Activated naive CD8-positive, alpha-beta T cell treated with anti-CD3 and anti-CD28 coated beads, Interleukin-2, amount 50 U/mL, for 24 hours (primary cell): ENCODE data around the gene CAPN12.
A peak's percentile ranks its signal among the peaks of the same experiment; 100 is the strongest.

Experiments used
- ATAC-seq: fragments of 150-1000 bp; cut with Tn5 transposase; one replicate; pipeline ENCODE4 v1.10.0; 2021
- DNase-seq: peaks from one replicate; pipeline ENCODE4 v3.0.0; 2021
- H3K27ac Mint-ChIP-seq: one replicate; pipeline ENCODE4 v1.8.0; 2021; ENCODE audit warnings: mild to moderate bottlenecking, mixed read lengths
- H3K27me3 Mint-ChIP-seq: one replicate; pipeline ENCODE4 v1.8.0; 2021; ENCODE audit warnings: mixed read lengths
- H3K36me3 Mint-ChIP-seq: one replicate; pipeline ENCODE4 v1.8.0; 2021; ENCODE audit warnings: low read depth, mixed read lengths
- H3K4me1 Mint-ChIP-seq: one replicate; pipeline ENCODE4 v1.8.0; 2021; ENCODE audit warnings: mixed read lengths
- H3K4me3 Mint-ChIP-seq: one replicate; pipeline ENCODE4 v1.8.0; 2021; ENCODE audit warnings: mild to moderate bottlenecking, moderate library complexity, mixed read lengths
- H3K9me3 Mint-ChIP-seq: one replicate; pipeline ENCODE4 v1.8.0; 2021; ENCODE audit warnings: mixed read lengths

CAPN12 gene

DNA sequence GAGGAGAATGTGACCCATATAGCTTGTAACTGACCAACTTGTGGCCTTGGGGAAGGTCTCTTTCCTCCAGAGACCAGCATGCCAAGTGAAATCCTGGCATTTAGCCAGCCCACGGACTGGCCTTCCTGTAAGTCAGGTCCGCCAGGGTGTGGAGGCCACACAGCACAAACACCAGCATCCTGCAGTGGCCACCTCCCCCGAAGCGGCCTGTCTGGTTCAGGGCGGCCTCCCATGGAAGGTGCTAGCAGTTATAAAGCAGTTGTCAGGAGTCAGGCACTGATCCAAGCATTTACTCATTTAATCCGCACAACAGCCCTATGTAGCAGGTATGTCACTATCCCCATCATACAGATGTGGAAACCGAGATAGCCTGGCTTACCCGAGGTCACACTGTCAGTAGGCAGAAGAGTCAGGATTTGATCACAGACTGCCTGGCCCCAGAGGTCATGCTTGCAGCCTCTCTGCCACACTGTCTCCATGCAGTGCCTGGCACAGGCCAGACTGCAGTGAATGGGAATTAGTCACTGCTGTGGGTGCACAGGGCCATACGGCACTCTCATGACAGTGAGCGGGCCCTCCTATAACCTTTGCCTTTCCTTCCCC lies 36.7 kb downstream of the CAPN12 start:
- H3K36me3 Mint-ChIP-seq = peaks cover 21% of the 10 kb centered on the region
- no peaks in the 10 kb centered on the region for H3K4me1 Mint-ChIP-seq
- H3K4me3 Mint-ChIP-seq = no peak overlapping the region
- H3K27me3 Mint-ChIP-seq = no peaks in the 10 kb centered on the region
- no peaks in the 10 kb centered on the region for H3K9me3 Mint-ChIP-seq
- DNase-seq (no peak), ATAC-seq (no peak)
- no peak overlapping the region for H3K27ac Mint-ChIP-seq

DNA sequence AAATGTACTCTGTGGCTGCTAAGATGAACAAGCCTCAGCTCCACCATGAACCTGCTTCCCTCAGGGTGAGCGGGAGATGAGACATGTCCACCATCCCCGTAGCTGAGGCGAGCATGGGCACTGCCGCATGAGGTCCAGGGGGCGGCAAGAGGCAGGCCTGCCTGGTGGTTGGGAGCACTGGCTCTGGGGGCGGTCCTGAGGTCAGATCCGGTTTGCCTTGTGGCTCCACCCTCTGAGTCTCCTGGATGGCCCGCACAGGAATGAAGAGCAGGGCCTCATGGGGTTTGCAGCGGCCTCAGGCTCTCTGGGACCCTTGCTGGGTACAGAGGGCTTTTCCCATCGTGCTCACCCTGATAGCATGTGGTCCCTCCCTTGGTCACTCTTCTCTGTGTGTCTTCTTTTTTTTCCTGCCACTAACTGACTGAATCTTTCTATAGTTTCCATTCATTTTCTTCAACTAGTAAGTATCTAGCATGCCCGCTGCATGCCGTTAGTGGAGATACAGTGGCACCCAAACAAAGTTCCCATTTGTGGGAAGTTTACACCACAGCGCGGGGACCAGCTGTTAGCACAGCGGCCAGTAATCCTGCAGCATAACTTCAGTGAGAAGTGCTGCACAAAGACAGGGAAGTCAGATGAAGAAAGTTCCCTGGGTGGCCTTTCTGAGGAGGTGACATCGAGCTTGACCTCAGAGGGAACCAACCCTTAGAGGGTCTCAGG lies 37.3 kb downstream of the CAPN12 start:
- DNase-seq = no peak
- Mint-ChIP-seq H3K27me3 (no peaks in the 10 kb centered on the region), H3K4me3 (no peak overlapping the region), H3K9me3 (no peaks in the 10 kb centered on the region), H3K4me1 (no peaks in the 10 kb centered on the region), H3K36me3 (peaks cover 21% of the 10 kb centered on the region), H3K27ac (no peak overlapping the region)
- ATAC-seq = no peak

DNA sequence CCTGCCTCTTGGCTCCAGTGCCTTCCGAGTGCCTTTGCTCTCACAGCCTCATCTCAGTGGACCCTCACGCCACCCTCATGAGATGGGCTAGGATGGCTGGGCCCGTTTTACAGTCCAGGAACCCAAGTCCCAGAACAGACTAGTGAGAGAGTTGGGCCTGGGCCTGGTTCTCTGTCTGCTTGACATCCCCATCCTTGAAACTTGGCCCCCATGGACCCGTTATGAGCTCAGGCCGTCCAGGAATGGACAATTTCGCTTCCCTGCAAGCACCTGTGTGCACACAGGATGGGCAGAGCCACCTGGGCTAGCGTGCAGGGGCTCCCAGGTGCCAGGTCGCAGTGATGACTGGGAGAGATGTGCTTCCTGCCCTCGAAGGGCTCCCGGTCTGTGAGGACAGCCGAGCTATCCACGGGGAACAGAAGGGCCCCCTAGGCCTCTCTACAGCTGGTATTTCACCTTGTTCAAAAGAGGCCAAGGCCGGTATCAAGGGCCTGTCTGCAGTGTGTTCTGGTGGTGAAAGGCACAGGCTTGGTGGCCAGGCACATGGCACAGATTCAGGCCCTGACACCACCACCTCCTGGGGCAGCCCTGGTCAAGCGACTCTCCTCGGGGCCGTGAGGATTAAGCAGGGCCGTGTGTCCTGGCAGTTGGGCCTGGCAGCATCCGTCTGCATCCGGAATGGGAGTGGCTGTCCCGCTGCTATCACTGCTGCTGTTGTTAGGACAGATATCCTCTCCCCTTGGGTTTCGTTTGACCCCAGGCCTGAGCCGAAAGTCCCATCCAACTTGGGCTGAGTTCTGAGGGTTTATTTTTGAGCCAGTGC lies 38.9 kb downstream of the CAPN12 start:
- Mint-ChIP-seq H3K4me1 (no peaks in the 10 kb centered on the region), H3K27me3 (no peaks in the 10 kb centered on the region), H3K27ac (no peak overlapping the region), H3K36me3 (peaks cover 19% of the 10 kb centered on the region), H3K9me3 (no peaks in the 10 kb centered on the region), H3K4me3 (no peak overlapping the region)
- ATAC-seq (peak; percentile 12), DNase-seq (no peak)

DNA sequence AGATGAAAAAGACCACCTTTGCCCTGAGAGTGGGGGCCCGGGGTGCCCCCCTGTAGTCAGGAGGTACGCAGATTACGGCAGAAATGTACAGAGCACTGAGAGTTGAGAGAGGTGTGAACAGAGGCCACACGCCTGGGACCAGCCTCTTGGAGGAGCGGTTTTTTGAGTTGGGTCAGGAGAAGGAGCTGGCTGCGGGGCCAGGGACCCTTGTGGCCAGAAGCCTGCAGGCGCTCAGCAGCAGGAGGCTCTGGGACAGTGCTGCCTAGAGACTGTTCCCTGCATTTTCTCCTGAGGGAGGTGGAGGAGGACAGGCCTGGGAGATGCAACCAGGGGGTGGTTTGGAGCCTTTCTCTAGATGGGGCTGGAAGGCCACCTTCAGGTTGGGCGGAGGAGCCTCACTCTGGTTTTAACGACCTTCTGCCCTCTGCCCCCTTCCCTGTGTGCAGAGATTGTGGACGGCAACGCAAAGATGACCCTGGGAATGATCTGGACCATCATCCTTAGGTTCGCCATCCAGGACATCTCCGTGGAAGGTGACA lies 39.7 kb downstream of the CAPN12 start:
- no peak for ATAC-seq
- Mint-ChIP-seq H3K27ac (peak overlapping the region; percentile 12), H3K27me3 (no peaks in the 10 kb centered on the region), H3K36me3 (peaks cover 16% of the 10 kb centered on the region), H3K9me3 (no peaks in the 10 kb centered on the region), H3K4me3 (no peak overlapping the region), H3K4me1 (no peaks in the 10 kb centered on the region)
- DNase-seq = no peak

DNA sequence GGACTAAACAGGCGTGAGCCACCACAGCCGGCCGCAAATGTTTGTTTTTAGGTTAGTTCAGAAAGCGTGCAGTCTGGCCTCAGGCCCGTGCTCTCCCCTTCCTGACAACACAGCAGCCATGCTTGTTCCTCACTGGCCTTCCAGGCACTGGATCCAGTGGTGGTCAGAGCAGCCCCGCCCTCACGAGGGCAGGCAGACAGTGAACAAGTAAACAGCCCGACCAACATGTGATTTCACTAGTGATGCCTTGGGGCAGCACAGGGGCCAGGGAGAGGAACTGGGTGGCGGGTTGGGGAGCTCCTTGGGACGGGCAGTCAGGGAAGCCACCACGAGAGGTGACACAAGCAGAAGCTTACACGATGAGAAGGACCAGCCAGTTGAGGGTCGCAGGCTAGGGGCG lies 40.8 kb downstream of the CAPN12 start:
- H3K36me3 Mint-ChIP-seq = peaks cover 13% of the 10 kb centered on the region
- no peak overlapping the region for H3K27ac Mint-ChIP-seq
- no peaks in the 10 kb centered on the region for H3K9me3 Mint-ChIP-seq
- H3K27me3 Mint-ChIP-seq = no peaks in the 10 kb centered on the region
- no peak overlapping the region for H3K4me3 Mint-ChIP-seq
- H3K4me1 Mint-ChIP-seq = peaks cover 7% of the 10 kb centered on the region
- DNase-seq (no peak), ATAC-seq (no peak)

DNA sequence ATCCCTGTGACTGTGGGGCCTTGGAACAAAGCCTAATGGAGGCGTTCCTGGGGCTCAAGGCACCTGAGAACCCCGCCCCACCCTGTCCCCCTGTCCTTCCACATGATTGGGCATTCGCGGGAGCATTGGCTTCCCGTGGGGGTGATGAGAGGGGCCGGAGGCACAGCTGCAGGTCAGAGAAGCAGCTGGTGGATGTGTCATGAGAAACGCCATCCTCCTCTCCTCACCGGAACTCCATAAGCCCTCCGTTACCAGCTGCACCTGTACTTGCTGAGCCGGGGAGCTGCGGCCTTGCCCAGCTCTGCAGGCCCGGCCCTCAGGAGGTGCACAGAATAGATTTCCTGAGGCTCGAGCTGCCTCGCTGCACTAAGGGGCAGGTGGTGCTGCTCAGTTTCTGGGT lies 42.0 kb downstream of the CAPN12 start:
- no peak for ATAC-seq
- DNase-seq = no peak
- no peaks in the 10 kb centered on the region for H3K27me3 Mint-ChIP-seq
- H3K4me1 Mint-ChIP-seq = peaks cover 16% of the 10 kb centered on the region
- H3K36me3 Mint-ChIP-seq = peaks cover 8% of the 10 kb centered on the region
- H3K9me3 Mint-ChIP-seq = no peaks in the 10 kb centered on the region
- no peak overlapping the region for H3K4me3 Mint-ChIP-seq
- no peak overlapping the region for H3K27ac Mint-ChIP-seq

DNA sequence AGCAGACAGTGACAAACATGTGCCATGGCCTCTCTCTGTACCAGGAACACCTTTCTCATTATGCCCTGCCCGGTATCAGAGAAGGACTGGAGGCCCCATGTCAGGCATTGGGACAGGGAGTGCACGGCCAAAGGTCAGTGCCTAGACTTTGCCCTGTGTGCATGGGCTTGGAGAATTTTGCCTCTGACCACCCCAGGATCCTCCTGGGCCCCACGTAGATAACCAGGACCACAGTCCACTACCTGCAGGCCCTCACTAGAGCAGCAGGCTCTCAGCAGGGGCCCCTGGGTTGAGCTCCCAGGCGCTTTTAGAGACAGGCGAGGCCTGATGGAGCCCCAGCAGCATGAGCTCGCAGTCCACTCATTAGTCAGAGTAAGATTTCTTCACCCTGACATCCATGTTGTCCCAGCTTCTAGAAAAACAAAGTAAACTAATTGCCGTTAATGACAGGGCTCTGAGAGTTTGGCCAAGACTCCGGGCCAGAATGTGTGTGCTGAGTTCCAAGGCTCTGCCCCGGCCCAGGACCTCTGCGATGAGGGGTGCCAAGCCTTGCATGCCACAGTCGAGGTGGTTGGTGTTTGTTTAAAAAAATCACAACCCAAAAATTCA lies 42.7 kb downstream of the CAPN12 start:
- Mint-ChIP-seq H3K36me3 (peaks cover 8% of the 10 kb centered on the region), H3K27me3 (no peaks in the 10 kb centered on the region)

DNA sequence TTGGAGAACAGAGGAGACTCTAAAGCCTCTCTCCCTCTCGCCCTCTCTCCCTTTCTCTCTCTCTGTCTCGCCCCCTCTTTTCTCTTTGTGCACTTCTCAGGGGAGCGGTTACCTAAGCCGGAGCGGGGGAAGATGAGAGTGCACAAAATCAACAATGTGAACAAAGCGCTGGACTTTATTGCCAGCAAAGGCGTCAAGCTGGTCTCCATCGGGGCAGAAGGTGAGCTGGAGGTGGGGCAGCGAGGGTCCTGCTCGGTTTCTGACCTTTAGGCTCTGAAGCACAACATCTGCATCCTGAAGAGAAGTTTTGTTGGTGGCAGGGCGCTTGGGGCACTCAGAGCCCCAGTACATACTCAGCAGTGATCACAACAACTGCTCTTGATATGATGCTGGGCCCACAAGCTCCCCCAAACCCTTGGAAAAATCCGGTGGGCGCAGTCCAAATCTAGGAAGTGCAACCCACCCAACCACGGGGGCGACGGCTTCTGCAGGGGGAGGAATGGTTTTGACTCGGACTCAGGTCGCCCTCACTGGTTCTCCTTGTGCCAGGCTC lies 43.3 kb downstream of the CAPN12 start:
- ATAC-seq (no peak), DNase-seq (no peak)
- Mint-ChIP-seq H3K4me3 (no peak overlapping the region), H3K9me3 (no peaks in the 10 kb centered on the region), H3K27ac (no peak overlapping the region), H3K36me3 (peaks cover 8% of the 10 kb centered on the region), H3K4me1 (peaks cover 25% of the 10 kb centered on the region), H3K27me3 (no peaks in the 10 kb centered on the region)

More for the DNA sequence above, 42.7 kb downstream of the CAPN12 start:
- no peak for ATAC-seq
- no peak for DNase-seq
- Mint-ChIP-seq H3K4me3 (no peak overlapping the region), H3K4me1 (peaks cover 20% of the 10 kb centered on the region), H3K9me3 (no peaks in the 10 kb centered on the region), H3K27ac (no peak overlapping the region)

DNA sequence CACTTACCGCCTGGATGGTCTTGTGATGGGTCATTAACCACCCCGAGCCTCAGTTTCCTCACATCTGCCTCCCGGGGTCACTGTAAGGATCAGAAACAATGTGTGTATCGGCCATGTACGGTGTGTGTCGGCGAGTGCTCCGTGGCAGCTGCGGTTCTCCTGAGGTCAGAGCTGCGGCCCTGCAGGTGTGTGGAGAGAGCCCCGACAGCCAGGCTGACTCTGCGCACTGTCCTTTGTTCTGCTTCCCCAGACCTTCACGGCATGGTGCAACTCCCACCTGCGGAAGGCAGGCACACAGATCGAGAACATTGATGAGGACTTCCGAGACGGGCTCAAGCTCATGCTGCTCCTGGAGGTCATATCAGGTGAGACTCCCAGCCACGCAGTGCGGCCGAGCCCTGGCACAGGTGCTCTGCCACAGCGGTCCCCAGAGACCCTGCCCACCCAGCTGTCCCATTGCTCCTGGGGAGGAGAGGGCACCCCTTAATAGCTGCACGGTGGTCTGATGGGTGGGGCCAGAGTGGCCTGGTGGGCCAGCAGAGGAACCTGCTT lies 43.8 kb downstream of the CAPN12 start:
- ATAC-seq (no peak), DNase-seq (no peak)
- peaks cover 29% of the 10 kb centered on the region for H3K4me1 Mint-ChIP-seq
- H3K9me3 Mint-ChIP-seq = no peaks in the 10 kb centered on the region
- peaks cover 6% of the 10 kb centered on the region for H3K36me3 Mint-ChIP-seq
- no peak overlapping the region for H3K4me3 Mint-ChIP-seq
- H3K27ac Mint-ChIP-seq = no peak overlapping the region
- H3K27me3 Mint-ChIP-seq = no peaks in the 10 kb centered on the region

DNA sequence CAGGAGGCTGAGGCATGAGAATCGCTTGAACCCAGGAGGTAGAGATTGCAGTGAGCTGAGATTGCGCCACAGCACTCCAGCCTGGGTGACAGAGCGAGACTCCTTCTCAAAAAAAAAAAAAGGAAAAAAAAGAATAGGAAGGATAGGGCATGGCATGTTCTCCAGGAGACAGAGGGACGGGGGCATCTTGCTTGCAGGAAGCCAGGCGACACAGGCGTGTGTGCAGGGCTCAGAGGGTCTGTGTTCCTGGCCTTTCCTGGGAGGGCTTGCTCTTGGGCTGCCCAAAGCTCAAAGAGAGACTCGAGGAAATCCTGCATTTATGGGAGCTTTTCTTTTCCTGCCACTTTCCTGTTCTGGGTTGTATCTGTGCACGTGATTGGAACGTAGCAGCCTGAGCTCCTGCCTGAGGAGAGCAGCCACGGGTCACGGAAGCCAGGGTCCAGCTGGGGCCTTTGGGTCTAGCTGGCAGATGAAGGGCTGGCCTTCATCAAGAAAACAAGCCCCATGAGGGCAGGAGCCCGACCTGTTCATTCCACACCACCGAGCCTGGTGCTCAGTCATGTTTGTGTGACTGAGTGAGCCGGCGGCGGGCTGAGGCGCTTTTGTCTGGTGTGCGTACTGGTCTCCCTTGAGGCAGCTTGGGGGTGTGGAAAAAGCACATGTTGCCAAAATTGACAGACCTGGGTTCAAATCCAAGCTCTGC lies 44.5 kb downstream of the CAPN12 start:
- Mint-ChIP-seq H3K36me3 (peaks cover 6% of the 10 kb centered on the region), H3K27me3 (no peaks in the 10 kb centered on the region), H3K27ac (no peak overlapping the region), H3K4me3 (no peak overlapping the region), H3K4me1 (peaks cover 35% of the 10 kb centered on the region), H3K9me3 (no peaks in the 10 kb centered on the region)
- DNase-seq (no peak), ATAC-seq (no peak)

DNA sequence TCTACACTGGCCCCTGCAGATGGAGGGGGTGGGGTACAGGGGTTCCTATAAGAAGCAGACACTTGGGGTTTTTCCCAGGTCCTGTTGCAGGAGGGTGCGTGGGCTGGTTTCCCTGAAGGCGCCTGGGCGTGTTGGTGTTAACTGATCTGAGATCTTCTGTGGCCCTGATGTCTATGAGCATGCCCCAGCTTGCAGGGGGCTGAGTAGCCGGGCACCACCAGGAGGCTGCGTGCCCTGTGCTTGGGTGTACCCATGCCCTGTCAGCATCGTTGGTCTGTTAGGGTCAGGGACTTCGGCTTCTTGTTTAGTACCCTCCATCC lies 45.3 kb downstream of the CAPN12 start:
- DNase-seq = no peak
- Mint-ChIP-seq H3K4me3 (no peak overlapping the region), H3K27ac (no peak overlapping the region), H3K27me3 (no peaks in the 10 kb centered on the region), H3K4me1 (peaks cover 40% of the 10 kb centered on the region), H3K36me3 (peaks cover 2% of the 10 kb centered on the region), H3K9me3 (no peaks in the 10 kb centered on the region)
- peak; percentile 33 for ATAC-seq

DNA sequence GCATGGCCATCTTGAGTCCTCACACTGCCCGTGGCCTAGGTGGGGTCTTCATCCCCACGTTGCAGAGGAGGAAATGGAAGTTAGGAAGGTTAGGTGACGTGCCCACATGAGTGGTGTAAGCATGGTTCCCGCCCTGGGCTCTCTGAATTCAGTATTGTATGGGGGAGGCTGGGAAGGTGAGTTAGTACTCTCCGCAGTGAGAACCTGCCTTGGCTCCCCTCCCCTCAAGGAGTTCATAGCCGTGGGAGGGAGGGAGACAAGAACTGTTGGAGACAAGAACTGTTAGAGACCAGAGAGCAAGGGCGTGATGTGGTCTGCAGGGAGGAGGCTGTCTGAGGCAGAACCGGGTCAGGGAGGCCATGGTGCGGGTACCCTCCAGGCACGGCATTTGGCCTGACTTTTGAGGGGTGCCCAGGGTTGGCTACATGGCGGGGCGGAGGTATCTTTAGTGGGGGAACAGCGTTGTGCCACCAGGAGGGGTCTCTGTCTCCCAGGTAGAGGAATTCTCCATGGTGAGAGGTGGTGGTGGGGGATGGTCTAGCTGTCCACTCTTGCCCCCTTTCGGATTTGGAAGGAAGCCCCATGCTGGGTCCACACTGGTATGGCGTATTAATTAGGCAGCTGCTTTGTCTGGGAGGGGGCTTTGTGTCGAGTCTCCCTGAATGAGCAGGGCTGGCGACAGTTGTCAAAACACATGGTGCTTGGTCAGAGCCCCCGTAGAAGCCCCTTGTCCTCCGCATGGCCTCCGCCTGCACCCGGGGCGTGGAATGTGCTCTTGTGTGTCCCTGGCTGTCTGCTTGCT lies 45.8 kb downstream of the CAPN12 start:
- no peak for ATAC-seq
- H3K4me3 Mint-ChIP-seq = no peak overlapping the region

DNA sequence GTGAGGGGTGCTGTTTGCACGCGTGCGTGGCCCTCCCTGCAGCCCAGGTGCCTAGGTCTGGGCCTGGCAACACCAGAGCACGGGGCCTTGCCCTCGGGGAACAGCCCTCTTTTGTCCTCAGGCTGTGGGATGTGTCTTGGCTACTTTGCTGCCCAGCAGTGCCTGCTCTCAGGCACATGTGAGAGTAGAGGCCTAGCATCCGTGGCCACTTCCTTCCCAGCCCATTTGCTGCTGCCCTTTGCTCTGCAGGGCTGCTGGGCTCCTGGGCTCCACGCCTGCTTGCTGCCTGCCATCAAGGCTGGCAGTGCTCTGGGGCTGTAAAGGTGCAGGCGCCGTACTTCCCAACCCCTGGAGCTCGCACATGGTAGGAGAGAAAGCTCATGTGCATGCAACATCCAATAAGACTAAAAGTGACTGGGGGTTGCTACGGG lies 46.6 kb downstream of the CAPN12 start:
- H3K27ac Mint-ChIP-seq = no peak overlapping the region

More for the DNA sequence above, 45.8 kb downstream of the CAPN12 start:
- peaks cover 45% of the 10 kb centered on the region for H3K4me1 Mint-ChIP-seq
- DNase-seq = no peak
- no peak overlapping the region for H3K27ac Mint-ChIP-seq
- no peaks in the 10 kb centered on the region for H3K9me3 Mint-ChIP-seq
- no peaks in the 10 kb centered on the region for H3K27me3 Mint-ChIP-seq
- peaks cover 2% of the 10 kb centered on the region for H3K36me3 Mint-ChIP-seq

More for the DNA sequence above, 46.6 kb downstream of the CAPN12 start:
- H3K4me1 Mint-ChIP-seq = peaks cover 53% of the 10 kb centered on the region
- DNase-seq (no peak), ATAC-seq (no peak)
- no peak overlapping the region for H3K4me3 Mint-ChIP-seq
- H3K27me3 Mint-ChIP-seq = no peaks in the 10 kb centered on the region
- H3K36me3 Mint-ChIP-seq = peaks cover 2% of the 10 kb centered on the region
- H3K9me3 Mint-ChIP-seq = no peaks in the 10 kb centered on the region
